Mesenchymal stem cell (in vitro differentiated cells and primary cell): ENCODE data around the gene SPATA32.
A peak's percentile ranks its signal among the peaks of the same experiment; 100 is the strongest.

Experiments
- DNase-seq: peaks from one replicate; pipeline ENCODE4 v3.0.0-alpha.2; 2013
- H2AFZ ChIP-seq: one replicate; pipeline ENCODE4 v1.6.1; 2013; ENCODE audit warnings: low read depth, mild to moderate bottlenecking, control low read depth, inconsistent platforms, low read length, moderate library complexity
- H2AK5ac ChIP-seq: 2 replicates; pipeline ENCODE4 v1.6.1; 2013; ENCODE audit warnings: low read length, moderate library complexity, mild to moderate bottlenecking, inconsistent platforms; ENCODE audit not compliant: severe bottlenecking
- H2BK120ac ChIP-seq: one replicate; pipeline ENCODE4 v1.6.1; 2013; ENCODE audit warnings: low read depth, mild to moderate bottlenecking, inconsistent platforms, low read length, moderate library complexity
- H2BK12ac ChIP-seq, 2 experiments: one replicate each; pipeline ENCODE4 v1.6.1; 2013; ENCODE audit warnings: inconsistent platforms in 2 of 2, low read length in 2 of 2, mild to moderate bottlenecking in 2 of 2, moderate library complexity in 2 of 2, control low read depth in 1 of 2
- H2BK15ac ChIP-seq: one replicate; pipeline ENCODE4 v1.6.1; 2013; ENCODE audit warnings: mild to moderate bottlenecking, low read depth, inconsistent platforms; ENCODE audit not compliant: poor library complexity, severe bottlenecking
- H2BK5ac ChIP-seq: 2 replicates; pipeline ENCODE4 v1.6.1; 2013; ENCODE audit warnings: low read depth, mild to moderate bottlenecking, low read length, control low read depth, inconsistent platforms; ENCODE audit not compliant: poor library complexity, severe bottlenecking
- H3K14ac ChIP-seq, 2 experiments: one replicate each; pipeline ENCODE4 v1.6.1; 2013; ENCODE audit warnings: inconsistent platforms in 2 of 2, low read length in 2 of 2, control low read depth in 1 of 2, mild to moderate bottlenecking in 1 of 2, moderate library complexity in 1 of 2
- H3K18ac ChIP-seq, 2 experiments: one replicate each; pipeline ENCODE4 v1.6.1; 2013; ENCODE audit warnings: inconsistent platforms in 2 of 2, low read length in 2 of 2, control low read depth in 1 of 2, low read depth in 1 of 2, mild to moderate bottlenecking in 1 of 2
- H3K23ac ChIP-seq, 2 experiments: one replicate each; pipeline ENCODE4 v1.6.1; 2013; ENCODE audit warnings: inconsistent platforms in 2 of 2, low read length in 2 of 2, mild to moderate bottlenecking in 2 of 2, moderate library complexity in 2 of 2, control low read depth in 1 of 2
- H3K27ac ChIP-seq: 2 replicates; pipeline ENCODE4 v1.5.1; 2013; ENCODE audit warnings: mild to moderate bottlenecking, moderate library complexity, low read length, control low read depth, inconsistent platforms; ENCODE audit not compliant: poor library complexity, severe bottlenecking
- H3K27me3 ChIP-seq, 2 experiments: 2 replicates each; pipeline versions ENCODE4 v1.6.1 to v1.7.0; 2013; ENCODE audit warnings: low read length in 2 of 2, mild to moderate bottlenecking in 2 of 2, moderate library complexity in 2 of 2, control low read depth in 1 of 2, inconsistent platforms in 1 of 2; ENCODE audit not compliant: control insufficient read depth in 1 of 2, insufficient read depth in 1 of 2
- H3K36me3 ChIP-seq, 2 experiments: 2 replicates each; pipeline versions ENCODE4 v1.6.1 to v1.7.0; 2013; ENCODE audit warnings: low read length in 2 of 2, control low read depth in 1 of 2, inconsistent platforms in 1 of 2, low read depth in 1 of 2, mild to moderate bottlenecking in 1 of 2; ENCODE audit not compliant: insufficient read depth in 2 of 2, control insufficient read depth in 1 of 2
- H3K4ac ChIP-seq, 2 experiments: one replicate each; pipeline ENCODE4 v1.6.1; 2013; ENCODE audit warnings: inconsistent platforms in 2 of 2, low read length in 2 of 2, mild to moderate bottlenecking in 2 of 2, moderate library complexity in 2 of 2, control low read depth in 1 of 2, low read depth in 1 of 2
- H3K4me1 ChIP-seq: 2 replicates; pipeline ENCODE4 v1.6.1; 2013; ENCODE audit warnings: low read depth, low read length, control low read depth; ENCODE audit not compliant: control insufficient read depth, insufficient read depth
- H3K4me2 ChIP-seq: 2 replicates; pipeline ENCODE4 v1.6.1; 2013; ENCODE audit warnings: low read length, mild to moderate bottlenecking, inconsistent platforms; ENCODE audit not compliant: poor library complexity, severe bottlenecking
- H3K4me3 ChIP-seq, 2 experiments: 2 replicates each; pipeline versions ENCODE4 v1.5.1 to v1.7.0; 2013; ENCODE audit warnings: low read length in 2 of 2, mild to moderate bottlenecking in 2 of 2, control low read depth in 1 of 2, low read depth in 1 of 2; ENCODE audit not compliant: insufficient read depth in 1 of 2
- H3K79me1 ChIP-seq: replicated peaks from 2 replicates; pipeline ENCODE4 v1.6.1; 2013; ENCODE audit warnings: mild to moderate bottlenecking, control low read depth, low read length, inconsistent platforms; ENCODE audit not compliant: poor library complexity, severe bottlenecking
- H3K9ac ChIP-seq: 2 replicates; pipeline ENCODE4 v1.7.0; 2013; ENCODE audit warnings: mild to moderate bottlenecking, low read length, moderate library complexity
- H3K9me3 ChIP-seq: 2 replicates; pipeline ENCODE4 v1.7.0; 2013; ENCODE audit warnings: mild to moderate bottlenecking, low read length; ENCODE audit not compliant: control insufficient read depth
- H4K8ac ChIP-seq: one replicate; pipeline ENCODE4 v1.6.1; 2013; ENCODE audit warnings: inconsistent platforms, mild to moderate bottlenecking, low read length, moderate library complexity
- H4K91ac ChIP-seq: one replicate; pipeline ENCODE4 v1.6.1; 2013; ENCODE audit warnings: mild to moderate bottlenecking, low read length, inconsistent platforms
- WGBS: methylation state at CpG from one replicate; pipeline ENCODE4 v1.1.7; 2013; ENCODE audit warnings: mixed read lengths; 5-methylcytosine and 5-hydroxymethylcytosine counted together

Gene SPATA32

GRCh38 chr17:45246861-45247428, 14.9 kb downstream of the SPATA32 start:
- H3K27ac ChIP-seq, result peak overlapping the region; percentile 78
- no peak overlapping the region for H3K23ac ChIP-seq
- peak; percentile 50 for DNase-seq
- WGBS, result 9% methylated on average over 25 of the region's 33 CpGs
- no peak overlapping the region for H3K4ac ChIP-seq
- H3K27me3 ChIP-seq, result peaks cover 0 to 38% of the 10 kb centered on the region in 2 experiments
- no peak overlapping the region for H4K91ac ChIP-seq
- peak overlapping the region; percentile 98 for H3K4me2 ChIP-seq
- H2AFZ ChIP-seq, result peak overlapping the region; percentile 70
- H2BK15ac ChIP-seq, result peak overlapping the region; percentile 71
- peak overlapping the region in 1 of 2 experiments; percentile 15 for H2BK12ac ChIP-seq
- H3K18ac ChIP-seq, result peak overlapping the region in 1 of 2 experiments; percentile 68
- peak overlapping the region; percentile 85 for H4K8ac ChIP-seq
- peak overlapping the region; percentile 72 to 81 for H3K4me3 ChIP-seq
- H2BK5ac ChIP-seq, result no peak overlapping the region
- H3K79me1 ChIP-seq, result peaks cover 19% of the 10 kb centered on the region
- peaks cover 26 to 34% of the 10 kb centered on the region in 2 experiments for H3K36me3 ChIP-seq
- peaks cover 20% of the 10 kb centered on the region for H3K4me1 ChIP-seq
- peak overlapping the region; percentile 71 for H3K9ac ChIP-seq
- peak overlapping the region in 1 of 2 experiments; percentile 85 for H3K14ac ChIP-seq
- H2BK120ac ChIP-seq, result no peak overlapping the region
- no peak overlapping the region for H2AK5ac ChIP-seq
- H3K9me3 ChIP-seq, result no peaks in the 10 kb centered on the region

GRCh38 chr17:45246338-45246737, 15.6 kb downstream of the SPATA32 start:
- WGBS, result 79% methylated on average over 8 of the region's 8 CpGs
- Histone ChIP-seq H3K4ac (no peak overlapping the region), H2AK5ac (peak overlapping the region; percentile 29), H3K18ac (peak overlapping the region in 1 of 2 experiments; percentile 11), H2BK12ac (peak overlapping the region in 1 of 2 experiments; percentile 18), H3K9ac (no peak overlapping the region), H3K23ac (peak overlapping the region in 1 of 2 experiments; percentile 77), H3K4me2 (peak overlapping the region; percentile 98), H3K4me1 (peaks cover 25% of the 10 kb centered on the region), H2AFZ (peak overlapping the region; percentile 10), H2BK5ac (no peak overlapping the region), H3K79me1 (peaks cover 19% of the 10 kb centered on the region), H2BK120ac (no peak overlapping the region), H2BK15ac (no peak overlapping the region), H3K9me3 (no peaks in the 10 kb centered on the region), H3K14ac (no peak overlapping the region), H3K27me3 (peaks cover under 1 to 38% of the 10 kb centered on the region in 2 experiments), H4K91ac (no peak overlapping the region), H3K4me3 (no peak overlapping the region), H3K27ac (no peak overlapping the region), H4K8ac (no peak overlapping the region), H3K36me3 (peaks cover 26 to 34% of the 10 kb centered on the region in 2 experiments)
- no peak for DNase-seq

- Histone ChIP-seq H3K27me3 (peaks cover 12 to 38% of the 10 kb centered on the region in 2 experiments), H3K14ac (no peak overlapping the region), H3K18ac (peak overlapping the region in 1 of 2 experiments; percentile 28), H3K9me3 (no peaks in the 10 kb centered on the region), H2BK5ac (no peak overlapping the region), H3K79me1 (peaks cover 19% of the 10 kb centered on the region), H3K4ac (no peak overlapping the region), H2BK12ac (no peak overlapping the region), H2BK120ac (no peak overlapping the region), H3K23ac (no peak overlapping the region), H4K91ac (no peak overlapping the region), H3K4me2 (no peak overlapping the region), H3K27ac (no peak overlapping the region), H3K4me3 (no peak overlapping the region), H3K4me1 (peaks cover 34% of the 10 kb centered on the region), H3K9ac (no peak overlapping the region), H3K36me3 (peaks cover 18 to 34% of the 10 kb centered on the region in 2 experiments), H4K8ac (no peak overlapping the region), H2AFZ (no peak overlapping the region), H2AK5ac (no peak overlapping the region), H2BK15ac (no peak overlapping the region)
- WGBS, result 92% methylated on average over 21 of the region's 21 CpGs
- DNase-seq, result no peak
Observed at GRCh38 chr17:45244725-45245656, 16.9 kb downstream of the SPATA32 start.

GRCh38 chr17:45243750-45244149, 18.1 kb downstream of the SPATA32 start:
- peaks cover 31% of the 10 kb centered on the region for H3K4me1 ChIP-seq
- no peaks in the 10 kb centered on the region for H3K9me3 ChIP-seq
- H3K14ac ChIP-seq, result no peak overlapping the region
- H3K4me2 ChIP-seq, result no peak overlapping the region
- no peak overlapping the region for H2AFZ ChIP-seq
- H3K4me3 ChIP-seq, result no peak overlapping the region
- H2BK120ac ChIP-seq, result no peak overlapping the region
- DNase-seq, result no peak
- no peak overlapping the region for H2BK12ac ChIP-seq
- H3K36me3 ChIP-seq, result peaks cover 18 to 36% of the 10 kb centered on the region in 2 experiments
- no peak overlapping the region for H2AK5ac ChIP-seq
- no peak overlapping the region for H3K4ac ChIP-seq
- peaks cover 15% of the 10 kb centered on the region for H3K79me1 ChIP-seq
- H4K8ac ChIP-seq, result no peak overlapping the region
- no peak overlapping the region for H4K91ac ChIP-seq
- no peak overlapping the region for H3K23ac ChIP-seq
- no peak overlapping the region for H3K27ac ChIP-seq
- WGBS, result 93% methylated on average over 12 of the region's 18 CpGs
- H3K18ac ChIP-seq, result no peak overlapping the region
- peaks cover 12 to 37% of the 10 kb centered on the region in 2 experiments for H3K27me3 ChIP-seq
- H2BK5ac ChIP-seq, result no peak overlapping the region
- no peak overlapping the region for H2BK15ac ChIP-seq
- H3K9ac ChIP-seq, result no peak overlapping the region
